ENCODE results near the gene RPP25L. TPM values are rescaled to one million over a fixed set of nuclear protein-coding genes. Genes with fewer than 3 reads are reported as not detected.
A peak's percentile ranks its signal among the peaks of the same experiment; 100 is the strongest.
"Not testable (repeated sequence)": the region's sequence is repeated elsewhere in the genome, so short reads cannot be mapped to it uniquely, and the experiment has no call there.

The RPP25L gene
- total RNA-seq, 4 donors from 2014 or later = 18.1 to 39.1 (median 26.9) TPM

DNA sequence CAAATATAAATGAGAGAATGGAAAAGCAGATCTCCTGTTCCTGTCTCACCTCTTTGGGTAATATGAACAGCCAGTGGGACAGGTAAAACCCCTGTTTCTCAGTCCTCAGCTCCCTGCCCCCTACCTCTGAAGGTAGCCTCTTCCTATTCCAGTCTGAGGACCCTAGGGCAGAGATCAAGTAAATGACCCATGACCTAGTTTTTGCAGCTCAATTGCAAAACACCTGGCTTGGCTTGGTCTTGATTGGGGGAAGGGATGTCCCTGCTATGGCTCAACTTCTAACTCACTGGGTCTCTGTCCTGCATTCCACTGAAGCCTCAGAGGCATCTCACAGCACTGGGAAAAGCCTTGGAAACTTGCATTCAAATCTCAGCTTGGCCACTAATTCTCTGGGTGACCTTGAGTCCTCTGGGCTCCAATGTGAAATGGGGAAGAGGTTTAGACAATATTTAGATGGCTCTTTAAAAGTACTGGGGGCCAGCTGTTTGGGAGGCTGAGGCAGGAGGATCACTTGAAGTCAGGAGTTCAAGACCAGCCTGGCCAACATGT lies 32.9 kb upstream of the RPP25L start:
- TF ChIP-seq, protein P1, sequence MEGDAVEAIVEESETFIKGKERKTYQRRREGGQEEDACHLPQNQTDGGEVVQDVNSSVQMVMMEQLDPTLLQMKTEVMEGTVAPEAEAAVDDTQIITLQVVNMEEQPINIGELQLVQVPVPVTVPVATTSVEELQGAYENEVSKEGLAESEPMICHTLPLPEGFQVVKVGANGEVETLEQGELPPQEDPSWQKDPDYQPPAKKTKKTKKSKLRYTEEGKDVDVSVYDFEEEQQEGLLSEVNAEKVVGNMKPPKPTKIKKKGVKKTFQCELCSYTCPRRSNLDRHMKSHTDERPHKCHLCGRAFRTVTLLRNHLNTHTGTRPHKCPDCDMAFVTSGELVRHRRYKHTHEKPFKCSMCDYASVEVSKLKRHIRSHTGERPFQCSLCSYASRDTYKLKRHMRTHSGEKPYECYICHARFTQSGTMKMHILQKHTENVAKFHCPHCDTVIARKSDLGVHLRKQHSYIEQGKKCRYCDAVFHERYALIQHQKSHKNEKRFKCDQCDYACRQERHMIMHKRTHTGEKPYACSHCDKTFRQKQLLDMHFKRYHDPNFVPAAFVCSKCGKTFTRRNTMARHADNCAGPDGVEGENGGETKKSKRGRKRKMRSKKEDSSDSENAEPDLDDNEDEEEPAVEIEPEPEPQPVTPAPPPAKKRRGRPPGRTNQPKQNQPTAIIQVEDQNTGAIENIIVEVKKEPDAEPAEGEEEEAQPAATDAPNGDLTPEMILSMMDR (IDR thresholded peaks at IDR 0.05) = no peak
- no peak for TF ChIP-seq POLR2A (IDR thresholded peaks at IDR 0.05)
- Histone ChIP-seq H3K27ac (no peak overlapping the region), H3K9me3 (no peaks in the 10 kb centered on the region), H3K27me3 (no peaks in the 10 kb centered on the region), H3K4me3 (no peak overlapping the region), H3K4me1 (no peaks in the 10 kb centered on the region), H3K36me3 (no peaks in the 10 kb centered on the region)
- intact Hi-C loops (cut with DNase I; ENCODE audit: low total_unique reads) = loop anchor here (10.0 kb wide), 1 partner anchor 60 kb away; no protein-coding TSS in a partner anchor
- DNase-seq = no peak

DNA sequence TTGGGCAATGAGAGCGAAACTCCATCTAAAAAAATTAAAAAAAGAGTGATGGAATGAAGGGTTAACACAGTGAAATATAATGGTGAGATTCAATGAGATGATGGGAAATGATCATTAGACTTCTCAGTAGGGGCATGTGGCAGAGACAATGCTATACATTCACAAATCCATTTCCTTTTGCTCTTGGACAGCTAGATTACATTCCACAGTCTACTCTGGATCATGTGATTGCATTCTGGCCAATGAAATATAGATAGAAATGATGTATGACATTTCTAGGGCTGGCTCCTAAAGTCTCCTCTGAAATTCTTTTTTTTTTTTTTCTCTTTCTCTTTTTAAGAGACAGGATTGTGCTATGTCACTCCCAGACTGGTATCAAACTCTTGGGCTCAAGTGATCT lies 30.8 kb upstream of the RPP25L start:
- TF ChIP-seq POLR2A (IDR thresholded peaks at IDR 0.05) = no peak
- TF ChIP-seq, protein P1 (IDR thresholded peaks at IDR 0.05) = no peak
- Histone ChIP-seq H3K4me3 (no peak overlapping the region), H3K27me3 (no peaks in the 10 kb centered on the region), H3K4me1 (no peaks in the 10 kb centered on the region), H3K36me3 (no peaks in the 10 kb centered on the region), H3K27ac (no peak overlapping the region), H3K9me3 (no peaks in the 10 kb centered on the region)
- no peak for DNase-seq
- intact Hi-C loops (cut with DNase I; ENCODE audit: low total_unique reads) = loop anchor here (10.0 kb wide), 1 partner anchor 62 kb away; no protein-coding TSS in a partner anchor

DNA sequence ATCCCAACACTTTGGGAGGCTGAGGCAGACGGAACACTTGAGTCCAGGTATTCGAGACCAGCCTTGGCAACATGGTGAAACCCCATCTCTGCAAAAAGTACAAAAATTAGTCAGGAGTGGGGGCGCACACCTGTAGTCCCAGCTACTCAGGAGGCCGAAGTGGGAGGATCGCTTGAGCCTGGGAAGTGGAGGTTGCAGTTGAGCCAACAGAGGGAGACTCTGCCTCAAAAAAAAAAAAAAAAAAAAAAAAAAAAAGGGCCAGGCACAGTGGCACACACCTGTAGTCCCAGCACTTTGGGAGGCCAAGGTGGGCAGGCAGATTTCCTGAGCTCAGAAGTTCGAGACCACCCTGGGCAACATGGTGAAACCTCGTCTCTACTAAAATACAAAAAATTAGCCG lies 27.4 kb upstream of the RPP25L start:
- H3K27me3 ChIP-seq; DNase-seq; H3K9me3 ChIP-seq; H3K4me3 ChIP-seq; H3K4me1 ChIP-seq; intact Hi-C loops (cut with DNase I; ENCODE audit: low total_unique reads); H3K27ac ChIP-seq; H3K36me3 ChIP-seq: not testable (repeated sequence)

DNA sequence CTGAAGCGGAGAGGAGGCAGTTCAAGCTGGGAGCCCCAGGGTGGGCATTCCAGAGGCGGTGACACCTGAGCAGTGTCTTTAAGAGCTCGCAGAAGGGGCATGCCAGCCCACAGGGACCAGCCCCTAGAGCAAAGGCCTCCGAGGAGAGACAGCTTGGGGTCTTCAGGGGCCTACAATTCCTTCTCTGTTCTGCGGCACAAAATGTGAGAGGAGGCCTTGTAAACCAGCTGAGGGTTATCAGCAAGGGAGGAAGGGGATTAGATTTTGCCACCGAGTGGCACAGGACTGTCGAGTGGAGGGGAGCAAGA lies 26.2 kb upstream of the RPP25L start:
- H3K4me1 ChIP-seq = no peaks in the 10 kb centered on the region
- DNase-seq = no peak
- no peaks in the 10 kb centered on the region for H3K9me3 ChIP-seq
- TF ChIP-seq, protein P1 (IDR thresholded peaks at IDR 0.05) = no peak
- H3K27ac ChIP-seq = peak overlapping the region; percentile 81 to 82
- peak overlapping the region; percentile 63 to 79 for H3K4me3 ChIP-seq
- H3K36me3 ChIP-seq = no peaks in the 10 kb centered on the region
- no peaks in the 10 kb centered on the region for H3K27me3 ChIP-seq
- intact Hi-C loops (cut with DNase I; ENCODE audit: low total_unique reads) = no loop called here

DNA sequence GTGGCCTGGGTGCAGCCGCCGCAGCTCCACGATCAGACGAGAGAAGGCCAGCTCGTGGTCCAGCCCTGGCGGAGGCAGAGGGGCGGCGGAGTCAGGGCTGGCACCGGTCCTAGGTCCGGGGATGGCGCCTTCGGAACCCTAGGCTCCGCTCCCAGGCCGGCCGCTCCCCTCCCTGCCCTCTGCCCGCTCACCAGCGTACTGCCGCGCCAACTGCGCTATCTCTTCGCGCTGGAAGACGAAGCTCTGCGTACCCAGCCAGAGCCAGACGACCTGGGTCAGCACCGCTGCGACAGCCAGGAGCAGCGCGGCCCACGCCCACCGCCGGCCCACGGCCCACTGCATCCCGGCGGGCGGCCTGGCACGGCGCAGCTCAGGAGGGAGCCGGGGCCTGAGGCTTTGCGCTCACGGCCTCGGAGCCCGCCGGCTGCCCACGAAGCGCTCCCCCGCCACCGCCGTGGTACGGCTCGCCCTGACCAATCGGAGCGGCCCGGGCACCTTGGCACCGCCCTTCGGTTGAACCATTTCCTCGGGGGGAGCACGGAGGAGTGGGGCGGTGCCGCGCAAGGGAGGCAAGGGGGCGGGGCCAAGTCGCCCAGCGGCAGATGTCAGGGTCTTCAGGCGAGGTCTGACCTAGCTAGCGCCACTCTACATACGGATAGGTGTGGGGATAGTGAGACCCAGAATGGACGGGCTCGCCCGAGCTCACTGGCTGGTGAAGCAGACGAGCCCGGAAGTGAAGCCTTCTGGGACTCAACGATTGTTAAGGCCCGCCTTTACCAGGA lies 25.6 kb upstream of the RPP25L start, which contains the start of gene SIGMAR1:
Gene SIGMAR1, minus strand, starts transcription at position 432 of the 782 bp plus-strand sequence. Its CDS starts 90 bp downstream, at position 342.
- Histone ChIP-seq H3K4me1 (no peaks in the 10 kb centered on the region), H3K27ac (peak within 1 kb of the TSS; percentile 81 to 82), H3K9me3 (no peaks in the 10 kb centered on the region), H3K27me3 (no peaks in the 10 kb centered on the region), H3K36me3 (no peaks in the 10 kb centered on the region), H3K4me3 (peak within 1 kb of the TSS; percentile 63 to 79)
- peak; percentile 62 to 89 for TF ChIP-seq POLR2A (IDR thresholded peaks at IDR 0.05)
- TF ChIP-seq, protein P1 (IDR thresholded peaks at IDR 0.05) = peak in 2 of 4 experiments; percentile 5 to 16
- peak; percentile 92 to 93 for DNase-seq
- intact Hi-C loops (cut with DNase I; ENCODE audit: low total_unique reads) = no loop called here
